Measurements from ENCODE around the gene KIF5A. TPM values are rescaled to one million over a fixed set of nuclear protein-coding genes. Genes with fewer than 3 reads are reported as not detected.

KIF5A gene
- polyA plus RNA-seq, 1 of the 3 experiments (the other 2 are of a cell fraction), result 6.2 TPM

- no peak for TF ChIP-seq PBX3 (IDR thresholded peaks at IDR 0.05)
These were observed 28.3 kb downstream of the KIF5A start (continued) for GRCh38 chr12:57577981-57578758.

- H3K9ac ChIP-seq, result no peak overlapping the region
- TF ChIP-seq PBX3 (IDR thresholded peaks at IDR 0.05) (no peak), SIN3A (IDR thresholded peaks at IDR 0.05; ENCODE audit: borderline replicate concordance, low read depth, low read length) (no peak), USF1 (IDR thresholded peaks at IDR 0.05; ENCODE audit: borderline replicate concordance, low read depth) (no peak), REST (IDR thresholded peaks at IDR 0.05; ENCODE audit: low read depth, low read length) (no peak), GABPA (IDR thresholded peaks at IDR 0.05; ENCODE audit: low read depth) (no peak), ZBTB33 (IDR thresholded peaks at IDR 0.05; ENCODE audit: borderline replicate concordance, low read depth) (no peak), GATA2 (CRISPR knock-in tag; IDR thresholded peaks at IDR 0.05) (no peak), YY1 (IDR thresholded peaks at IDR 0.05; ENCODE audit: low read depth) (no peak), CHD2 (IDR thresholded peaks at IDR 0.05; ENCODE audit: low read length, partially characterized antibody) (no peak), IRF3 (IDR thresholded peaks at IDR 0.05; ENCODE audit: low read depth, low read length) (no peak), JUND (IDR thresholded peaks at IDR 0.05) (no peak), CTCF (IDR thresholded peaks at IDR 0.05) (no peak), TEAD4 (IDR thresholded peaks at IDR 0.05; ENCODE audit: borderline replicate concordance, insufficient read depth) (no peak), TCF12 (IDR thresholded peaks at IDR 0.05) (no peak)
- no peaks in the 10 kb centered on the region for H3K27me3 ChIP-seq (ENCODE audit: insufficient read depth)
- peaks cover 37 to 78% of the 10 kb centered on the region in 2 experiments for H3K36me3 ChIP-seq (replicated peaks in 1 of 2; ENCODE audit: control insufficient read depth in 1 of 2, insufficient read depth in 2 of 2, low read length in 1 of 2)
- ChIA-PET POLR2A (no interaction called here), CTCF (interaction anchor here (1.1 to 7.6 kb wide), 3 partner anchors 44 to 147 kb away, joined by 3 to 298 read pairs (median 110); partner anchors contain the start of gene B4GALNT1)
- 44% methylated on average over 1 of the region's 2 CpGs for WGBS (ENCODE audit: low lambda C conversion rate)
- H3K4me3 ChIP-seq (ENCODE audit: low read depth in 2 of 2, low read length in 1 of 2), result no peak overlapping the region
- no peaks in the 10 kb centered on the region for H3K79me2 ChIP-seq (ENCODE audit: insufficient read depth)
- H3K4me1 ChIP-seq (ENCODE audit: control insufficient read depth in 1 of 2, insufficient read depth in 2 of 2, low read depth in 1 of 2, low read length in 1 of 2), result no peaks in the 10 kb centered on the region
- DNase-seq, result no peak
- no peaks in the 10 kb centered on the region for H3K9me2 ChIP-seq
- H3K27ac ChIP-seq (ENCODE audit: low read depth in 2 of 2, low read length in 1 of 2), result no peak overlapping the region
- no peak overlapping the region for H3K4me2 ChIP-seq
- H3K9me3 ChIP-seq, result no peaks in the 10 kb centered on the region
- no peak overlapping the region for H2AFZ ChIP-seq (ENCODE audit: low read depth)
- H3F3A ChIP-seq (replicated peaks; ENCODE audit: insufficient read depth), result no peaks in the 10 kb centered on the region
- H4K20me1 ChIP-seq (ENCODE audit: insufficient read depth), result no peaks in the 10 kb centered on the region
These were observed 29.2 kb downstream of the KIF5A start for GRCh38 chr12:57579011-57579410.
